Ovary (tissue), 3 donors: ENCODE measurements around the gene NR2F1-AS1.

Source experiments
- EP300 ChIP-seq: sonication (generic); formaldehyde crosslinking; IDR thresholded peaks from one replicate; pipeline ENCODE4 v1.6.1; 2017; ENCODE audit warnings: antibody characterized with exemption
- POLR2A ChIP-seq: fragments of 450-650 bp; IDR thresholded peaks from one replicate; pipeline ENCODE4 v1.6.1; 2017; ENCODE audit warnings: antibody characterized with exemption, mild to moderate bottlenecking, moderate library complexity
- TF ChIP-seq, protein P1 (sequence below), 3 donors: fragments of 450-650 bp in 2 of 3; fragments of 200-600 bp in 1 of 3; IDR thresholded peaks; one replicate each; pipeline versions ENCODE4 v1.5.1 to v1.8.0; 2016 to 2022; ENCODE audit warnings: antibody characterized with exemption in 3 of 3, mild to moderate bottlenecking in 1 of 3
- donor health status: DM: no; HTN: no; CAD: no.

DNA sequence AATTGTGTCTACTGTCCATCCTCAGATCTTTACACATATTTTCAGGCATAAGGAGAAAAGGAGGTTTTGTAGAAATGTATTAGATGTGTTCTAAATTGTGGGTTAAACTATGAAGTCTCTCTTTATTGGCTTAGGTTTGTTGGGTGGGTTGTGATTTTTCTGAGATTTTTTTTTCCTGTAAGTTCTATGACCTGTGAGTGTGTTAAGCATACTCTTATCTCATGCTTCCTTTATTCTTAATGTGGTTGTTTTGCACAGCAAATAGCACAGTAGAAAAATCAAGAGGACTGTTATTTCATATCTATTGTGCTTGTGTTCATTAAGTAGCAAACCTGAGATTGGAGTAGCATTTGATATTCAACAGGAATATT is 25.3 kb upstream of the NR2F1-AS1 start:
- TF ChIP-seq, protein P1, sequence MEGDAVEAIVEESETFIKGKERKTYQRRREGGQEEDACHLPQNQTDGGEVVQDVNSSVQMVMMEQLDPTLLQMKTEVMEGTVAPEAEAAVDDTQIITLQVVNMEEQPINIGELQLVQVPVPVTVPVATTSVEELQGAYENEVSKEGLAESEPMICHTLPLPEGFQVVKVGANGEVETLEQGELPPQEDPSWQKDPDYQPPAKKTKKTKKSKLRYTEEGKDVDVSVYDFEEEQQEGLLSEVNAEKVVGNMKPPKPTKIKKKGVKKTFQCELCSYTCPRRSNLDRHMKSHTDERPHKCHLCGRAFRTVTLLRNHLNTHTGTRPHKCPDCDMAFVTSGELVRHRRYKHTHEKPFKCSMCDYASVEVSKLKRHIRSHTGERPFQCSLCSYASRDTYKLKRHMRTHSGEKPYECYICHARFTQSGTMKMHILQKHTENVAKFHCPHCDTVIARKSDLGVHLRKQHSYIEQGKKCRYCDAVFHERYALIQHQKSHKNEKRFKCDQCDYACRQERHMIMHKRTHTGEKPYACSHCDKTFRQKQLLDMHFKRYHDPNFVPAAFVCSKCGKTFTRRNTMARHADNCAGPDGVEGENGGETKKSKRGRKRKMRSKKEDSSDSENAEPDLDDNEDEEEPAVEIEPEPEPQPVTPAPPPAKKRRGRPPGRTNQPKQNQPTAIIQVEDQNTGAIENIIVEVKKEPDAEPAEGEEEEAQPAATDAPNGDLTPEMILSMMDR (IDR thresholded peaks at IDR 0.05), result no peak
- TF ChIP-seq POLR2A (no peak), EP300 (no peak)
